SW 1271 (cell line): ENCODE results near the gene ADIPOR1.

Source experiments
- DNase-seq, 2 experiments: peaks; one replicate each; lab custom pipeline; 2025; lab: John Stamatoyannopoulos, UW

ADIPOR1 gene

GRCh38 chr1:202968895-202969295, 10.8 kb upstream of the ADIPOR1 start:
- peak; percentile 21 to 58 for DNase-seq

GRCh38 chr1:202968351-202968750, 10.2 kb upstream of the ADIPOR1 start:
- DNase-seq, result no peak

- no peak for DNase-seq
Measured at GRCh38 chr1:202967684-202968281, 9.7 kb upstream of the ADIPOR1 start.

- no peak for DNase-seq
Measured at GRCh38 chr1:202966006-202966898, 8.1 kb upstream of the ADIPOR1 start.

- no peak for DNase-seq
Measured at GRCh38 chr1:202965422-202965821, 7.3 kb upstream of the ADIPOR1 start.

GRCh38 chr1:202964791-202965410, 6.8 kb upstream of the ADIPOR1 start:
- DNase-seq, result no peak

- no peak for DNase-seq
Measured at GRCh38 chr1:202961220-202961880, 3.2 kb upstream of the ADIPOR1 start.

- DNase-seq, result peak; percentile 17 to 30
Measured at GRCh38 chr1:202959276-202959620, 1.1 kb upstream of the ADIPOR1 start.

- no peak for DNase-seq
Measured at GRCh38 chr1:202958544-202959275, 598 bp upstream of the ADIPOR1 start.

GRCh38 chr1:202956969-202957368, 1.1 kb downstream of the ADIPOR1 start:
- DNase-seq, result no peak

GRCh38 chr1:202954057-202954745, 3.9 kb downstream of the ADIPOR1 start:
- DNase-seq, result no peak

GRCh38 chr1:202953392-202953791, 4.7 kb downstream of the ADIPOR1 start:
- DNase-seq, result no peak

GRCh38 chr1:202952818-202953217, 5.3 kb downstream of the ADIPOR1 start:
- DNase-seq, result no peak

GRCh38 chr1:202952099-202952498, 6.0 kb downstream of the ADIPOR1 start:
- DNase-seq, result no peak

- no peak for DNase-seq
Measured at GRCh38 chr1:202951437-202951836, 6.7 kb downstream of the ADIPOR1 start.

- DNase-seq, result no peak
Measured at GRCh38 chr1:202945483-202945882, 12.6 kb downstream of the ADIPOR1 start.

- DNase-seq, result no peak
Measured at GRCh38 chr1:202944438-202944921, 13.6 kb downstream of the ADIPOR1 start.

GRCh38 chr1:202942426-202942825, 15.7 kb downstream of the ADIPOR1 start:
- no peak for DNase-seq

- DNase-seq, result no peak
Measured at GRCh38 chr1:202941372-202941771, 16.7 kb downstream of the ADIPOR1 start.

- DNase-seq, result no peak
Measured at GRCh38 chr1:202940561-202940960, 17.6 kb downstream of the ADIPOR1 start.

GRCh38 chr1:202938287-202938925, 19.7 kb downstream of the ADIPOR1 start:
- DNase-seq, result no peak
